Activated CD4-positive, alpha-beta T cell treated with anti-CD3 and anti-CD28 coated beads, Interleukin-2, amount 10 ng/mL, durations not matched to agents 24 days and 14 days (primary cell): ENCODE measurements around the gene REXO5. TPM values are rescaled to one million over a fixed set of nuclear protein-coding genes. Genes with fewer than 3 reads are reported as not detected.
"Not testable (repeated sequence)": the region's sequence is repeated elsewhere in the genome, so short reads cannot be mapped to it uniquely, and the experiment has no call there.

Source experiments
- DNase-seq: peaks from one replicate; pipeline ENCODE4 v3.0.0; 2022
- H3K27ac Mint-ChIP-seq: one replicate; pipeline ENCODE4 v1.8.0; 2022; ENCODE audit warnings: mild to moderate bottlenecking, mixed read lengths
- H3K27me3 Mint-ChIP-seq: one replicate; pipeline ENCODE4 v1.8.0; 2022; ENCODE audit warnings: mixed read lengths
- H3K36me3 Mint-ChIP-seq: one replicate; pipeline ENCODE4 v1.8.0; 2022; ENCODE audit warnings: low read depth, mild to moderate bottlenecking, mixed read lengths
- H3K4me1 Mint-ChIP-seq: one replicate; pipeline ENCODE4 v1.8.0; 2021; ENCODE audit warnings: mixed read lengths
- H3K4me3 Mint-ChIP-seq: one replicate; pipeline ENCODE4 v1.8.0; 2022; ENCODE audit warnings: mild to moderate bottlenecking, moderate library complexity, mixed read lengths
- H3K9me3 Mint-ChIP-seq: one replicate; pipeline ENCODE4 v1.8.0; 2021; ENCODE audit warnings: mixed read lengths
- intact Hi-C: fragments of 100-400 bp; cut with micrococcal nuclease; formaldehyde crosslinking; loops from one replicate; pipeline ENCODE4 v1.15.1; 2023
- total RNA-seq: library from RNA; stranded (reverse); gene quantifications from 2 replicates; pipeline ENCODE4 v1.2.3, GENCODE V29; 2022

REXO5 gene
- total RNA-seq, 1 donor from 2014 or later, result 11.7 TPM

DNA sequence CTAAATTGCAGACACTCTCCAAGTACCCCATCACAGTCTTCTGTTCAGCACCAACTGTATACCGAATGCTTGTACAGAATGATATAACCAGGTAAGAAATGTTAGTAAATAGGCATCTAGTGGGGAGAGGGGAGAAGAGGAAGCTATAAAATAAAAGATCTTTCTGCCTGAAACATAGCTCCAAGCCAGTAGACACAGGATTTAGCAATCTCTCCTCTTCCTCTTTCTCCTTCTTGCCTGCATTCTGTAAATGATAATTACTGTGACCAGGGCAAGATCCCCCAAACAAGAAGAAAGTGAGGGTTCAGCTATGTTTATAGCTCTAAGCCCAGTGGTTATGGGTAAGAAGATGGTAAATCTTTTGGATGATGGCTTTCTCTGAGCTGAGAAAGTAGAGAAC, 24.6 kb upstream of the REXO5 start:
- Mint-ChIP-seq H3K27me3 (no peaks in the 10 kb centered on the region), H3K36me3 (no peaks in the 10 kb centered on the region), H3K27ac (no peak overlapping the region), H3K9me3 (no peaks in the 10 kb centered on the region), H3K4me1 (no peaks in the 10 kb centered on the region), H3K4me3 (no peak overlapping the region)
- intact Hi-C loops, result no loop called here
- no peak for DNase-seq

DNA sequence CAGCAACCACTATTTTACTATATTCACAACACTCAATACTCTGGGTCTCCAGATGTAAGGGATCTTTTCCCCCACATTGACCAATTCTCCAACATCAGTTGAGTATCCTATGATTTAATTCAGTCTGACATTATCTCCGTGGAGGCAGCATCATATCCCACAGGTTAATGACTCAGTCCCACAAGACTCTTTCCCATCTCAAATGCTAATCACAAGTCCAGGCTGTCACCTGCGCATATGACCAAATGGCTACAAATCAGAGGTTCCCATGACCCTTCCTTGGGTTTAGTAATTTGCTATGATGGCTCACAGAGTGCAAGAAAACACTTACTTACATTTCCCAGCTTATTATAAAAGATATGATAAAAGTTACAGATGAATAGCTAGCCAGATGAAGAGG, 23.9 kb upstream of the REXO5 start:
- no peak for DNase-seq
- intact Hi-C loops, result no loop called here
- Mint-ChIP-seq H3K9me3 (no peaks in the 10 kb centered on the region), H3K27me3 (no peaks in the 10 kb centered on the region), H3K36me3 (no peaks in the 10 kb centered on the region), H3K27ac (no peak overlapping the region), H3K4me1 (no peaks in the 10 kb centered on the region), H3K4me3 (no peak overlapping the region)

DNA sequence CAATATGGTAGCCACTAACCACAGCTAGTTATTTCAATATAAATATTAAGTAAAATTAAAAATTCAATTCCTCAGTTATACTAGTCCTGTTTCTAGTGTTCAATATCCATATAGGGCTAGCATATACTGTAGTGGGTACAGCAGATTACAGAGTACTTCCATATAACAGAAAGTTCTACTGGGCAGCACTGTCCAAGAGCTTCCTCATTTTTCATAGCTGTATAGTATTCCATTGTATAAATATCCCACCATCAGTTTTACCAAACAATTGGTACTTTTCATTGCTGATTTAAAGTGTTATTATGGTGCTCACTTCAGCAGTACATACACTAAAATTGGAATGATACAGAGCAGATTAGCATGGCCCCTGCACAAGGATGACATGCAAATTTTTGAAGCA, 22.1 kb upstream of the REXO5 start:
- Mint-ChIP-seq H3K36me3 (no peaks in the 10 kb centered on the region), H3K4me3 (no peak overlapping the region), H3K9me3 (no peaks in the 10 kb centered on the region), H3K4me1 (no peaks in the 10 kb centered on the region), H3K27me3 (no peaks in the 10 kb centered on the region), H3K27ac (no peak overlapping the region)
- intact Hi-C loops, result no loop called here
- DNase-seq, result no peak

DNA sequence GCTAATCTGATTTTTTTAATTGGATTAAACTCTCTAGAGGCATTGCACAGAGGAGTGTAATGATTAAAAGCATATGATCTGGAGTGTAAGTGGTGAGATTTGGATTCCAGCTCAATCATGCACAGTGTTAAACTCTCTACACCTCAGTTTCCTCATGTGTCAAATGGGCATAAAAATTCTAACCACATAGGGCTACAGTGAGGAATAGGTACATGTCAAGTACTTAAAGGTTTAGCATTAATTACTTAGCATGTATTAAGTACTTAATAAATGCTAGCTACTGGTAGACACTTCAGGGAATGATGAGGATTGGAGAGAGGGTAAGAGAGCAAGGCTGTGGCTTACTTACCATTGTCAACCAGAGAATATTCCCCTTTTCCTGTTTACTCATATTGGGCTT, 17.2 kb upstream of the REXO5 start:
- intact Hi-C loops, result no loop called here
- no peak overlapping the region for H3K27ac Mint-ChIP-seq
- H3K27me3 Mint-ChIP-seq, result no peaks in the 10 kb centered on the region
- no peaks in the 10 kb centered on the region for H3K9me3 Mint-ChIP-seq
- DNase-seq, result no peak
- no peaks in the 10 kb centered on the region for H3K4me1 Mint-ChIP-seq
- H3K4me3 Mint-ChIP-seq, result no peak overlapping the region
- H3K36me3 Mint-ChIP-seq, result no peaks in the 10 kb centered on the region

DNA sequence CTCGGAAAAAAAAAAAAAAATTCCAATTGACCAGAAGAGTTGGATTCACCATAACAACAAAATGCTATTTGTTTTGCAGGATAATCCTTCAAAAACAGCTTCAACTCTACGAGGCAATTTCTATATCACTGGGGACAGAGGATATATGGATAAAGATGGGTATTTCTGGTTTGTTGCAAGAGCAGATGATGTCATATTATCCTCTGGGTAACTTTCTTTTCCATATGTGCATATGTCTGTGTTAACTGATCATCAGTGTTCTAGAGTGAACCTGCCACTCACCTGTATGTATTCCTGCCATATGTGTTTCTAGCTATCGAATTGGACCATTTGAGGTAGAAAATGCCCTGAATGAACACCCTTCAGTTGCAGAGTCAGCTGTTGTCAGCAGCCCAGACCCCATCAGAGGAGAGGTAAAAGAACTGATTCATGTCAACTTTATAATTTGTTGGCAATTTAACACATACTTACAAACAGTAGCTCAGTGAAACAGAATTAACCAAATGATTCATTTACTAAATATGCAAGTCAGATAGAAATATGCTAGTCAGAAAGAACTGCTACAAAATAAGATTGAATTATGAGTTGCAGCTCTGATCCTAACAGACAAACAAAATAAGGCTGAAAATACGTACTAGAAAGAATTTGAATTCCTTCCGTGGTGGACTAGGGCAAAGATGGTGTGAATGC, 14.3 kb upstream of the REXO5 start:
- Mint-ChIP-seq H3K27ac (no peak overlapping the region), H3K9me3 (no peaks in the 10 kb centered on the region), H3K36me3 (peaks cover 3% of the 10 kb centered on the region), H3K4me1 (peaks cover 1% of the 10 kb centered on the region), H3K4me3 (no peak overlapping the region), H3K27me3 (no peaks in the 10 kb centered on the region)
- intact Hi-C loops, result no loop called here
- DNase-seq, result no peak

DNA sequence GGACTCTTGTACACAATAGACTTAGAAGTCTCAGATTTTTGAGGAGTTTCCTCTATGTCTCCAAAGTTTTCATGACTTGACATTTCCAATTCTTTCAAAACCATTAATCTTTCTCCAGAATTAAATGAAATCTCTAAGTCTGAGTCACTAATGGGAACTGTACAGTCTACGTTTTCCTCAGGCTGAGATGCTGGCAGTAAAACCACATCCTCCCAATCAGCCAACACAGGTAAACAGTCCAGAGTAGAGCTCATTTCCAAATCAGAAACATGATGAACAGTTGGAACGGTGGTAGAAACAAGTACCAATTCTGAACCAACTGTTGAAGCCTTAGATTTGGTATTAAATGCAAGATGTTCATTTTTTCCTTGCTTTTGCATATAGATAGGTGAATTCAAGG, 8.0 kb upstream of the REXO5 start:
- DNase-seq, result no peak
- Mint-ChIP-seq H3K9me3 (no peaks in the 10 kb centered on the region), H3K27ac (no peak overlapping the region), H3K36me3 (peaks cover 14% of the 10 kb centered on the region), H3K27me3 (no peaks in the 10 kb centered on the region), H3K4me3 (no peak overlapping the region), H3K4me1 (peaks cover 15% of the 10 kb centered on the region)
- intact Hi-C loops, result no loop called here

DNA sequence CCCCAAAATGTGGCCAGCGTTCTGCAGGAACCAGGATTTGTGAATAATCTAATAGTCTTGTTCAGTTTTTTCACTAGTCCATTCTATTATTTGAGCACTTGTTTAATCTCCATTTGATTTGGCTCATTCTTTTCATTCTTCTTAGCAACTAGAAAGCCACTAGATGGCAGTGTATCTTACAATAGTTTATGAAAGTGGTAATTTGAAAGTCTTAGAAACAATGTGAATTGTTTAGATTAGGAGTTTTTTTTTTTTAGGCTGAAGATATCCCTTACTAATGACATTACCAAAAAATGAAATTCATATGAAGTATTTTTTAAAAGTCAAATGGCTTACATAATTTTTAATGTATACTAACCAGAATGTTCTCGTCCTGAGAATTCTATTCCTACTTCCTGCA, 6.7 kb upstream of the REXO5 start:
- intact Hi-C loops, result loop anchor here (1.0 kb wide), 1 partner anchor 284 kb away; no protein-coding TSS in a partner anchor

DNA sequence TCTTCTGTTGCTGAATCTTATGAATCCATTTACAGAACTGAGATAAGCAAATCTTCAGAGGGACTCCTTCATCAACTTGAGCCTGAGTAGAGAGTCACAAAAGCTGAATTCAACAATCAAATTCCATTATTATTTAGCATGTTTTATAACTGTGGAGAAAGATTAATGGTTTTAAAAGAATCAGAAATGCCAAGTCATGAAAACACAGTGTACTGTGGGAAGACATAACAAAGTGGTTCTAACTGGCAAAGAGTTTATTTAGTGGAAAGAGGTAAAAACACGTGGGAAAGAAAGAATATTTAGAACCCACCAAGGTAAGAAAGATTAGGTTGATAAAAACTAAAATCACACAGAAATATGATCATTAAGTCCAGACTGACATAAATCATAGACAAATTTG, 5.0 kb upstream of the REXO5 start:
- DNase-seq, result no peak
- no peak overlapping the region for H3K27ac Mint-ChIP-seq
- H3K4me3 Mint-ChIP-seq, result no peak overlapping the region
- peaks cover 14% of the 10 kb centered on the region for H3K36me3 Mint-ChIP-seq
- no peaks in the 10 kb centered on the region for H3K9me3 Mint-ChIP-seq
- intact Hi-C loops, result loop anchor here (10.0 kb wide), 1 partner anchor 504 kb away; no protein-coding TSS in a partner anchor
- no peaks in the 10 kb centered on the region for H3K27me3 Mint-ChIP-seq
- peaks cover 20% of the 10 kb centered on the region for H3K4me1 Mint-ChIP-seq

More for the DNA sequence above, 6.7 kb upstream of the REXO5 start:
- Mint-ChIP-seq H3K4me3 (no peak overlapping the region), H3K27me3 (no peaks in the 10 kb centered on the region), H3K9me3 (no peaks in the 10 kb centered on the region), H3K4me1 (peaks cover 17% of the 10 kb centered on the region), H3K27ac (no peak overlapping the region), H3K36me3 (peaks cover 14% of the 10 kb centered on the region)
- DNase-seq, result no peak

DNA sequence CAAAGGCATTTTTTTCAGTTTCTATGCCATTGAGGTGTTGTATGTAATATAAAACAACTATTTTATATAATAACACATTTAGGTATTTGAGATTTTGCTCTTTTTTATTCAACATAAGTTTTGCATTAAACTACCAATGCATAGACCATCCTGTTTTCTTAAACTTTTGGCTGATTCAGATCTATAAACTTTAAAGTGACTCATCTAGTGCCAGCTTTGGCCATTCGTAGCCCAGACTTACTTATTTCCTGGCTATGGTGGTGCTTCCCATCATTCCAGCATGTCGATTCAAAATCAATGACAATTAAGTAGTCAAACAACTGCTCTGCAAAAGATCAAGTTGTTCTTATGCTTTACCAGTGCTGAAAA, 3.2 kb upstream of the REXO5 start:
- Mint-ChIP-seq H3K4me1 (peaks cover 23% of the 10 kb centered on the region), H3K4me3 (no peak overlapping the region)
- intact Hi-C loops, result loop anchor here (10.0 kb wide), 1 partner anchor 502 kb away; no protein-coding TSS in a partner anchor

DNA sequence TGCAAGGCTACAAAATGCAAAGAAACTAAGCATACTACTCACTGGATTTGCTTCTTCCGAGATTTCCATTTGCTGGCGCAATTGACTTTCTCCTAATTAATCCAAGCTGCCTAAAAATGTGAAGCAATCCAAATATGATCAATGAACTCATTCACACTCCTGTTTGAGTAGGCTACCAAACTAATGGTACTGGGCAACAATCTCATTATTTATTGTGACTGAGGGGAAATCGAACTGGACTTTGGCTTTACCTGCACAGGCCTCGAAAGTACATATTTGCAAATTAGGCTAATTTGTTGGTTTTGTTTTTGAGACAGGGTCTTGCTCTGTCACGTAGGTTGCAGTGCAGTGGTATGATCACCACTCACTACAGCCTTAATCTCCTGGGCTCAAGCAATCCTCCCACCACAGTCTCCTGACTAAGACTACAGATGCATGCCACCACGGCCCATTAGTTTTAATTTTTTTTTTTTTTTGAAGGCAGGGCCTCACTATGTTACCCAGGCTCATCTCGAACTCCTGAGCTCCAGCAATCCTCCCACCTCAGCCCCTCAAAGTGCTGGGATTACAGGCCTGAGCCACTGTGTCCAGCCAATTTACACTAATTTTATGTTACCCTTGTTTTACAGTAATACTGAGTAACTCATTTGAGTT, 2.6 kb upstream of the REXO5 start:
- no peak for DNase-seq
- no peaks in the 10 kb centered on the region for H3K27me3 Mint-ChIP-seq
- intact Hi-C loops, result loop anchor here (10.0 kb wide), 1 partner anchor 501 kb away; no protein-coding TSS in a partner anchor
- H3K4me1 Mint-ChIP-seq, result peaks cover 20% of the 10 kb centered on the region
- no peak overlapping the region for H3K4me3 Mint-ChIP-seq
- no peaks in the 10 kb centered on the region for H3K9me3 Mint-ChIP-seq
- H3K36me3 Mint-ChIP-seq, result peaks cover 9% of the 10 kb centered on the region
- peak overlapping the region; percentile 41 for H3K27ac Mint-ChIP-seq

More for the DNA sequence above, 3.2 kb upstream of the REXO5 start:
- Mint-ChIP-seq H3K27me3 (no peaks in the 10 kb centered on the region), H3K9me3 (no peaks in the 10 kb centered on the region), H3K27ac (no peak overlapping the region), H3K36me3 (peaks cover 10% of the 10 kb centered on the region)
- no peak for DNase-seq

DNA sequence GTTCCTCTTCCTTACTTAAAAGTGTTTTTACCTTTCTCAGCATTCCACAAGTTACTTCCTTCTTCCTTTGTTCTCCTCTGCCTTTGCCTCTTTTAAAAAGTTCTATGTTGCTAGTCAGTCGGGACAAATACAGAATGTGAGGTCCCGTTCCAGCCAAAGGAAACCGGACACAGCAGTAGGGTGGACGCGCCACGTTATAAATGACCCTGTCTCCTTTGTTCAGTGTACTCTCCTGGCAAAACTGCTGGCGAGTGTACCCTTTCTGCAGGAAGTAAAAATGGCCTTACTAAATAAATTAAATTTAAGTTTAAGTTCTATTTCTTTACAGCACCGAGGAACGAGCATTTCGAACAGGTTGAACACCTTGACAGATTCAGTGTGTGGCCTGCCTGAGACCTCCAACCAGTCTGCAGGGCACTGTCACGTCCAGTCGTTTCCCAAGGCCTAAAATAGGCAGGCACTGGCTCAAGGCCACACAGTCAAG, 601 bp upstream of the REXO5 start:
- H3K9me3 Mint-ChIP-seq, H3K36me3 Mint-ChIP-seq, H3K27me3 Mint-ChIP-seq, DNase-seq: not testable (repeated sequence)
- H3K27ac Mint-ChIP-seq, result peak overlapping the region; percentile 96
- H3K4me3 Mint-ChIP-seq, result peak overlapping the region; percentile 94
- intact Hi-C loops, result loop anchor here (1.0 to 10.0 kb wide), 4 partner anchors 45 to 499 kb away; partner anchors contain the start of genes DCUN1D3, LYRM1 and THUMPD1
- peaks cover 22% of the 10 kb centered on the region for H3K4me1 Mint-ChIP-seq

DNA sequence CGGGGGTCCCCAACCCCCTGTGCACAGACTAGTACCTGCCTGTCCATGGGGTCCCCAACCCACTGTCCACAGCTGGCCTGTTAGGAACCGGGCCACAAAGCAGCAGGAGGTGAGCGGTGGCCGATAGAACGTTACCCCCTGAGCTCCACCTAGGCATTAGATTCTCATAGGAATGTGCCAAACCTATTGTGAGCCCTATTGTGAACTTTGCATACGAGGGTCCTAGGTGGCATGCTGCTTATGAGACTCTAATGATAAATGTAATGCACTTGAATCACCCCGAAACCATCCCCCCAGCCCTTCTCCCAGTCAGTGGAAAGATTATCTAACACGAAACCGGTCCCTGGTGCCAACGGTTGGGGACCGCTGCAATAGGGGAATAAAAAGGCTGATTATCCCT, 1.5 kb downstream of the REXO5 start:
- Mint-ChIP-seq H3K27ac (peak overlapping the region; percentile 46), H3K36me3 (peaks cover 6% of the 10 kb centered on the region), H3K4me1 (peaks cover 24% of the 10 kb centered on the region), H3K4me3 (peak overlapping the region; percentile 94), H3K27me3 (no peaks in the 10 kb centered on the region), H3K9me3 (no peaks in the 10 kb centered on the region)
- DNase-seq, result no peak
- intact Hi-C loops, result loop anchor here (2.0 to 10.0 kb wide), 3 partner anchors 43 to 497 kb away; partner anchors contain the start of genes DCUN1D3 and LYRM1

DNA sequence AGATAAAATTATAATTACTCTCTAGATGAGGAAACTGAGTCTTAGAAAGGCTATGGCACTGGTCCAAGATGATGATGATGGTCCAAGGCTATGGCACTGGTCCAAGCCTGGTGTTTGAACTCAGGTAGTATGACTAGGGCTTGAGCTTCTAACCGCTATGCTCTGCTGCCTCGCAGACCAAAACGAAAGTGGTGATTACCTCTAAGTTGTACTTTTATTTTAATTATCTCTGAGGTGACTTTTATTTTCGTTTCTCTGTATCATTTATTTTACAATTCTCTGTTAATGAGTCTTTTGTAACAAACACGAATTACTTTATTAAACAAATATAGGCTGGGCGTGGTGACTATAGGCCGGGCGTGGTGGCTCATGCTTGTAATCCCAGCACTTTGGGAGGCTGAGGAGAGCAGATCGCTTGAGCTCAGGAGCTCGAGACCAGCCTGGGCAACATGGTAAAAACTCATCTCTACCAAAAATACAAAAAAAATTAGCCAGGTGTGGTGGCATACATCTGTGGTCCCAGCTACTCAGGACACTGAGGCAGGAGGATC, 5.6 kb downstream of the REXO5 start:
- DNase-seq, result no peak
- peaks cover 28% of the 10 kb centered on the region for H3K4me1 Mint-ChIP-seq
- no peak overlapping the region for H3K27ac Mint-ChIP-seq
- no peaks in the 10 kb centered on the region for H3K27me3 Mint-ChIP-seq
- peaks cover 15% of the 10 kb centered on the region for H3K36me3 Mint-ChIP-seq
- intact Hi-C loops, result no loop called here
- no peaks in the 10 kb centered on the region for H3K9me3 Mint-ChIP-seq
- no peak overlapping the region for H3K4me3 Mint-ChIP-seq

DNA sequence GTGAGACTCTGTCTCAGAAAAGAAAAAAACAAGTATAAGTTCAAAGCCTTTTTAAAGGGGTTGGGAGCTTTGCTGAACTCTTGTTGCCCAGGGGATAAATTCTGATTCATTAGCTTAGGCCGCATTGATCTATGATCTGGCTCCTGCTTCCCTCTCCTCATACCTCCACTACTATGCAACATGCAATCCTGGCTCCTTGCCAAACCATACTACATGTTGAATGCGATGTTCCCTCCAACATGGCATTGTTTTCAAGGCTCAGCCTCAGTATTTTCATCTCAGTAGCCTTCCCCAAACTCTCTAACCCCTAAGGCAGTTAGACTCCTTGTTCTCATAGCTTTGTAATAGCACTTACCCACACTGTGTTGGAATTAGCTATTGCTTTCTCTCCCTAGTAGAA, 6.2 kb downstream of the REXO5 start:
- DNase-seq, result no peak
- no peaks in the 10 kb centered on the region for H3K27me3 Mint-ChIP-seq
- H3K4me3 Mint-ChIP-seq, result no peak overlapping the region
- no peaks in the 10 kb centered on the region for H3K9me3 Mint-ChIP-seq
- peaks cover 26% of the 10 kb centered on the region for H3K4me1 Mint-ChIP-seq
- peaks cover 17% of the 10 kb centered on the region for H3K36me3 Mint-ChIP-seq
- intact Hi-C loops, result no loop called here
- no peak overlapping the region for H3K27ac Mint-ChIP-seq
